SU-DHL-6 (cell line): Measurements from ENCODE around the gene DNALI1.

Experiments used
- H2AFZ ChIP-seq: fragments of 200-600 bp; sonication (generic); 2 replicates; pipeline ENCODE4 v1.6.1; 2014; ENCODE audit warnings: low read depth, mild to moderate bottlenecking, moderate library complexity, mixed read lengths, antibody characterized with exemption, low read length; ENCODE audit not compliant: severe bottlenecking
- H3F3A ChIP-seq: fragments of 200-600 bp; shearing (Covaris generic); 2 replicates; pipeline ENCODE4 v1.6.0; 2016; ENCODE audit warnings: antibody characterized with exemption, mild to moderate bottlenecking; ENCODE audit not compliant: insufficient read depth
- H3K27ac ChIP-seq: fragments of 200-600 bp; sonication (generic); 2 replicates; pipeline ENCODE4 v1.5.1; 2016; ENCODE audit warnings: low read depth, mild to moderate bottlenecking, low read length, moderate library complexity, mixed read lengths
- H3K27me3 ChIP-seq: fragments of 200-600 bp; sonication (generic), shearing (Covaris generic); 2 replicates; pipeline ENCODE4 v1.6.0; 2014; ENCODE audit warnings: mild to moderate bottlenecking, low read length
- H3K36me3 ChIP-seq: fragments of 200-600 bp; sonication (generic); 2 replicates; pipeline ENCODE4 v1.6.1; 2014; ENCODE audit warnings: mild to moderate bottlenecking, low read length, mixed read lengths
- H3K4me2 ChIP-seq: fragments of 300-600, 200-600 bp; shearing (Covaris generic), sonication (generic); 2 replicates; pipeline ENCODE4 v1.6.0; 2014; ENCODE audit warnings: low read length, low read depth, mild to moderate bottlenecking; ENCODE audit not compliant: poor library complexity, severe bottlenecking
- H3K4me3 ChIP-seq: fragments of 200-600 bp; sonication (generic); 2 replicates; pipeline ENCODE4 v1.5.1; 2014; ENCODE audit warnings: antibody characterized with exemption, low read length, mild to moderate bottlenecking, mixed read lengths; ENCODE audit not compliant: insufficient read depth, poor library complexity, severe bottlenecking
- H3K79me2 ChIP-seq: fragments of 200-600 bp; sonication (generic); 2 replicates; pipeline ENCODE4 v1.6.1; 2014; ENCODE audit warnings: mild to moderate bottlenecking, low read length, moderate library complexity; ENCODE audit not compliant: insufficient read depth
- H3K9ac ChIP-seq: fragments of 200-600 bp; sonication (generic); 2 replicates; pipeline ENCODE4 v1.7.0; 2014; ENCODE audit warnings: mild to moderate bottlenecking, low read length
- H3K9me2 ChIP-seq: fragments of 200-600 bp; sonication (generic); replicated peaks from 2 replicates; pipeline ENCODE4 v1.6.1; 2014; ENCODE audit warnings: low read length; ENCODE audit not compliant: insufficient read depth
- H3K9me3 ChIP-seq: fragments of 200-600 bp; sonication (generic); 2 replicates; pipeline ENCODE4 v1.6.1; 2014; ENCODE audit warnings: low read length, mixed read lengths; ENCODE audit not compliant: insufficient read depth
- H4K20me1 ChIP-seq: fragments of 200-600 bp; sonication (generic); 2 replicates; pipeline ENCODE4 v1.6.1; 2014; ENCODE audit warnings: low read depth, mild to moderate bottlenecking, antibody characterized with exemption, low read length, moderate library complexity, mixed read lengths
- EZH2phosphoT487 ChIP-seq: fragments of 200-600 bp; sonication (generic), shearing (Covaris generic); conservative IDR thresholded peaks from 2 replicates; pipeline ENCODE4 v1.6.1; 2018; ENCODE audit warnings: mild to moderate bottlenecking, antibody characterized with exemption, low read length, moderate library complexity, mixed read lengths
- TF ChIP-seq, protein P1 (sequence below): fragments of 200-600 bp; sonication (generic); IDR thresholded peaks from one replicate; pipeline ENCODE4 v1.5.1; 2017; ENCODE audit warnings: antibody characterized with exemption, mild to moderate bottlenecking, low read length, moderate library complexity; ENCODE audit not compliant: insufficient read depth, poor library complexity, severe bottlenecking

DNALI1 gene

DNA sequence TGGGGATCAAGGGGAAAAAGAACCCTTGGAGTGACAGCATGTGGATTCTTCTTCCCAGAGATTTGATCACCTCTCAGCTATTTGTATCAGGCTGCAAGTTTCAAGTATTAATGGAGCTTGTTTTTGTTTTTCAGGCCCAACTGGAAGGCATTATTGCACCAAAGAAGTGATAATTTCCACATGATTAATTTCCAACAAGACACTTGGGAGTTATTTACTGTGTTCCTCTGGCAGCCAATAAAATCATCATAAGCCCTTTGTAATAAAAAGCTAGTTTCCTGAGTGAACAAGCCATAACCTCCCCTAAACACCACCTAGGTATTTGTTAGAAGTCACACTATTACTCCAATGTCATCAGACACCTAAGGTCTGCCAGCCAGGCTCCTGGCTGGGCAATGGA, 8.2 kb downstream of the DNALI1 start:
- no peaks in the 10 kb centered on the region for H4K20me1 ChIP-seq
- H3F3A ChIP-seq: no peaks in the 10 kb centered on the region
- H3K79me2 ChIP-seq: no peaks in the 10 kb centered on the region
- H3K4me3 ChIP-seq: no peak overlapping the region
- peaks cover 26% of the 10 kb centered on the region; the same call in 1 of the 2 replicates for H3K36me3 ChIP-seq
- TF ChIP-seq EZH2phosphoT487: no peak
- TF ChIP-seq, protein P1, sequence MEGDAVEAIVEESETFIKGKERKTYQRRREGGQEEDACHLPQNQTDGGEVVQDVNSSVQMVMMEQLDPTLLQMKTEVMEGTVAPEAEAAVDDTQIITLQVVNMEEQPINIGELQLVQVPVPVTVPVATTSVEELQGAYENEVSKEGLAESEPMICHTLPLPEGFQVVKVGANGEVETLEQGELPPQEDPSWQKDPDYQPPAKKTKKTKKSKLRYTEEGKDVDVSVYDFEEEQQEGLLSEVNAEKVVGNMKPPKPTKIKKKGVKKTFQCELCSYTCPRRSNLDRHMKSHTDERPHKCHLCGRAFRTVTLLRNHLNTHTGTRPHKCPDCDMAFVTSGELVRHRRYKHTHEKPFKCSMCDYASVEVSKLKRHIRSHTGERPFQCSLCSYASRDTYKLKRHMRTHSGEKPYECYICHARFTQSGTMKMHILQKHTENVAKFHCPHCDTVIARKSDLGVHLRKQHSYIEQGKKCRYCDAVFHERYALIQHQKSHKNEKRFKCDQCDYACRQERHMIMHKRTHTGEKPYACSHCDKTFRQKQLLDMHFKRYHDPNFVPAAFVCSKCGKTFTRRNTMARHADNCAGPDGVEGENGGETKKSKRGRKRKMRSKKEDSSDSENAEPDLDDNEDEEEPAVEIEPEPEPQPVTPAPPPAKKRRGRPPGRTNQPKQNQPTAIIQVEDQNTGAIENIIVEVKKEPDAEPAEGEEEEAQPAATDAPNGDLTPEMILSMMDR: no peak
- no peak overlapping the region for H3K4me2 ChIP-seq
- H2AFZ ChIP-seq: no peak overlapping the region
- no peaks in the 10 kb centered on the region for H3K9me2 ChIP-seq
- no peaks in the 10 kb centered on the region for H3K27me3 ChIP-seq
- no peak overlapping the region for H3K27ac ChIP-seq
- no peaks in the 10 kb centered on the region for H3K9me3 ChIP-seq
- H3K9ac ChIP-seq: no peak overlapping the region

DNA sequence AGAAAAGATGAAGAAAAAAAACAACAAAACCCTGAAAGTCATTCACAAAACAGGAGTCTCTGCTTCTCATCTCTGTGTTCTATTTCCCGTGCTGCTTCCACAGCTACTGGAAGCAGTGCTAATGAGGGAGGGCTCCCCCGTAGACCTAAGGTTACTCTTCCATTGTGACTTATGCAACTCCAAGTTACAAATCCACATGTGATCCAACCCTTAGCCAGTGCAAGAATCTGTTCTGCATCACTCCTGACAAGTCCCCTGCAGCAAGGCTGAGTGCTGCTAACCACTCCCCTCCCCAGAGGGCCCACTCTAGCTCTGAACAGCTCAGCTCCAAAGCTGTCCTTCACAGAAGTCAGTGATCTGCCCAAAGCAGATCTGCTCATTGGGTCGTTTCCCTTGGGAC, 10.3 kb downstream of the DNALI1 start:
- Histone ChIP-seq H3K4me3 (no peak overlapping the region), H3F3A (no peaks in the 10 kb centered on the region), H3K27ac (no peak overlapping the region), H3K9me3 (no peaks in the 10 kb centered on the region), H3K9ac (no peak overlapping the region), H2AFZ (no peak overlapping the region), H3K4me2 (no peak overlapping the region), H4K20me1 (no peaks in the 10 kb centered on the region), H3K27me3 (no peaks in the 10 kb centered on the region), H3K9me2 (no peaks in the 10 kb centered on the region), H3K79me2 (no peaks in the 10 kb centered on the region), H3K36me3 (peaks cover 26% of the 10 kb centered on the region; the same call in 1 of the 2 replicates)
- no peak for TF ChIP-seq EZH2phosphoT487
- TF ChIP-seq, protein P1: no peak

DNA sequence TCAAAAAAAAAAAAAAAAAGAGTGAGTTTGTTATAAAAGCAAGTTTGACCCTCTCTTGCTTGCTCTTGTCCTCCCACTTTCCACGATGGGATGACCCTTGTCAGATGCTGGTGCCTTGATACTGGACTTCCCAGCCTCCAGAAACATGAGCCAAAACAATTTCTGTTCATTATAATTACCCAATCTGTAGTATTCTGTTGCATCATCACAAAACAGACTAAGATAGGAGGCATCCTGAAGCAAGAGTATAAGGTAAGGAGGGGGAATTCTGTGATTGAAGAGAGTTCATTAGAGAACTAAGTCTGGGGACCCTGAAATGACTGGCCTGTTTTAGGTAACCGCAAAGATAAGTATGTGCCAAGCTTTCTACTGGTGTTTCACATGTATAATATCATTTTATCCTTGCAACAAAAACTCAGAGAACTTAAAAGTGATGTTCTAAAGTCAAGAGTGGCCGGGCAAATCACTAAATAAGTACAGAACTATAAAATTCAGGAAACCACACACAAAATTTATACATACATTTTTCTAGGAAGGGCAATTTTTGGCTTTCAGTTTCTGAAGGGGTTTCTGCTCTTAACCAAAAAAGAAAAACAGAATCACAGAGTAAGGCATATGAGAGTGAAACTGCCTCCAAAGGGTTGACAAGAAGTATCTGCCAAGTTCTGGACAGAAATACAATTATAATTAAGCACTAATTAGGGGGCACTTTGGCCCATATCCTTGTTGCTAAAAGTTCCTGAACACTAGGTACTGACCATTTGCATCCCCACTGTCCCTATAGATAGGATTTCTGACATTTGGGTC, 14.0 kb downstream of the DNALI1 start:
- no peaks in the 10 kb centered on the region for H3K27me3 ChIP-seq
- no peak overlapping the region for H3K9ac ChIP-seq
- H3K79me2 ChIP-seq: no peaks in the 10 kb centered on the region
- TF ChIP-seq, protein P1: no peak
- TF ChIP-seq EZH2phosphoT487: no peak
- no peak overlapping the region for H3K27ac ChIP-seq
- H3F3A ChIP-seq: no peaks in the 10 kb centered on the region
- H3K4me3 ChIP-seq: no peak overlapping the region
- H3K9me2 ChIP-seq: no peaks in the 10 kb centered on the region
- no peaks in the 10 kb centered on the region for H3K9me3 ChIP-seq
- no peak overlapping the region for H3K4me2 ChIP-seq
- no peak overlapping the region for H2AFZ ChIP-seq
- H3K36me3 ChIP-seq: peaks cover 38% of the 10 kb centered on the region
- no peaks in the 10 kb centered on the region for H4K20me1 ChIP-seq
